Keratinocyte (primary cell): ENCODE data around the gene HDAC9. TPM values are rescaled to one million over a fixed set of nuclear protein-coding genes. Genes with fewer than 3 reads are reported as not detected.

Experiments
- DNase-seq: peaks from one replicate; pipeline ENCODE4 v3.0.0-alpha.2; 2011; ENCODE audit warnings: low read depth, missing footprints, low spot score
- FAIRE-seq: peaks from 2 replicates; lab custom pipeline; 2011; peaks lifted over from hg19 to GRCh38; lab: Jason Lieb, UNC
- H2AFZ ChIP-seq: 2 replicates; pipeline ENCODE4 v1.6.0; 2012; ENCODE audit warnings: low read length, control low read depth, inconsistent platforms; ENCODE audit not compliant: control insufficient read depth
- H3K27ac ChIP-seq: 2 replicates; pipeline ENCODE4 v1.5.1; 2011; ENCODE audit warnings: low read length; ENCODE audit not compliant: control insufficient read depth, insufficient read depth
- H3K27me3 ChIP-seq: 3 replicates; pipeline ENCODE4 v1.6.0; 2011; ENCODE audit warnings: low read length; ENCODE audit not compliant: control insufficient read depth, insufficient read depth; ENCODE audit errors: extremely low read depth
- H3K36me3 ChIP-seq, 2 experiments: 2 replicates in 1 of 2; 3 replicates in 1 of 2; pipeline ENCODE4 v1.5.1; 2011; ENCODE audit warnings: low read length in 2 of 2, mild to moderate bottlenecking in 1 of 2; ENCODE audit not compliant: control insufficient read depth in 2 of 2, insufficient read depth in 2 of 2; ENCODE audit errors: extremely low read depth in 1 of 2
- H3K4me1 ChIP-seq: 3 replicates; pipeline ENCODE4 v1.5.1; 2011; ENCODE audit warnings: low read length; ENCODE audit not compliant: control insufficient read depth, insufficient read depth; ENCODE audit errors: extremely low read depth
- H3K4me2 ChIP-seq: 3 replicates; pipeline ENCODE4 v1.6.0; 2011; ENCODE audit warnings: low read depth, low read length; ENCODE audit not compliant: control insufficient read depth, insufficient read depth; ENCODE audit errors: extremely low read depth
- H3K4me3 ChIP-seq, 3 experiments: fragments of 200-600 bp in 1 of 3; sonication (generic) in 1 of 3; 2 replicates in 2 of 3; 3 replicates in 1 of 3; pipeline ENCODE4 v1.5.1; 2011 to 2016; ENCODE audit warnings: low read length in 3 of 3, mild to moderate bottlenecking in 3 of 3, control low read depth in 2 of 3, inconsistent platforms in 1 of 3, low read depth in 1 of 3, mixed read lengths in 1 of 3, mixed run types in 1 of 3, moderate library complexity in 1 of 3; ENCODE audit not compliant: control insufficient read depth in 2 of 3, insufficient read depth in 2 of 3; ENCODE audit errors: extremely low read depth in 1 of 3
- H3K79me2 ChIP-seq: 2 replicates; pipeline ENCODE4 v1.6.0; 2012; ENCODE audit warnings: low read length; ENCODE audit not compliant: control insufficient read depth, insufficient read depth
- H3K9ac ChIP-seq: 3 replicates; pipeline ENCODE4 v1.6.0; 2011; ENCODE audit warnings: low read length; ENCODE audit not compliant: control insufficient read depth, insufficient read depth; ENCODE audit errors: extremely low read depth
- H3K9me1 ChIP-seq: 3 replicates; pipeline ENCODE4 v1.6.0; 2011; ENCODE audit warnings: low read length; ENCODE audit not compliant: control insufficient read depth, insufficient read depth; ENCODE audit errors: extremely low read depth
- H3K9me3 ChIP-seq: 2 replicates; pipeline ENCODE4 v1.5.1; 2012; ENCODE audit warnings: low read depth, low read length; ENCODE audit not compliant: control insufficient read depth
- H4K20me1 ChIP-seq: 3 replicates; pipeline ENCODE4 v1.6.0; 2011; ENCODE audit warnings: low read length; ENCODE audit not compliant: control insufficient read depth, insufficient read depth; ENCODE audit errors: extremely low read depth
- EZH2 ChIP-seq: IDR thresholded peaks from one replicate; pipeline ENCODE4 v1.6.1; 2012; ENCODE audit warnings: inconsistent platforms, mild to moderate bottlenecking, low read length, moderate library complexity
- dilution Hi-C: fragments of 300-500 bp; cut with MboI; formaldehyde crosslinking; loops from one replicate; pipeline ENCODE4 v1.7.0; 2020; ENCODE audit warnings: low sequenced_read_pairs; ENCODE audit not compliant: extremely low pct_ligation_motif_present
- polyA plus RNA-seq, 5 experiments: library from polyadenylated mRNA; depleted of rRNA in 3 of 5; stranded (reverse) in 3 of 5; stranded (forward) in 1 of 5; unstranded in 1 of 5; fragments of >200 nt; gene quantifications; 1 replicate in 1 of 5; 2 replicates in 3 of 5; 3 replicates in 1 of 5; pipeline versions ENCODE4 v1.2.1 to v1.2.3, GENCODE V29; 2011 to 2012; ENCODE audit warnings: missing spikeins in 2 of 5, low read depth in 1 of 5, low replicate concordance in 1 of 5
- TF ChIP-seq, protein P1 (sequence below), 3 experiments: IDR thresholded peaks in 1 of 3; conservative IDR thresholded peaks in 1 of 3; optimal IDR thresholded peaks in 1 of 3; 2 replicates in 2 of 3; 3 replicates in 1 of 3; pipeline versions ENCODE3 to v1.5.1; 2011; ENCODE audit warnings: low read length in 3 of 3, mild to moderate bottlenecking in 3 of 3, moderate library complexity in 2 of 3, control low read depth in 1 of 3, inconsistent platforms in 1 of 3; ENCODE audit not compliant: insufficient read depth in 2 of 3; ENCODE audit errors: extremely low read depth in 1 of 3

Gene HDAC9
- polyA plus RNA-seq, 1 donor (not counting 4 experiments of a cell fraction or from before 2014, with no cell fraction given): 24.6 TPM

DNA sequence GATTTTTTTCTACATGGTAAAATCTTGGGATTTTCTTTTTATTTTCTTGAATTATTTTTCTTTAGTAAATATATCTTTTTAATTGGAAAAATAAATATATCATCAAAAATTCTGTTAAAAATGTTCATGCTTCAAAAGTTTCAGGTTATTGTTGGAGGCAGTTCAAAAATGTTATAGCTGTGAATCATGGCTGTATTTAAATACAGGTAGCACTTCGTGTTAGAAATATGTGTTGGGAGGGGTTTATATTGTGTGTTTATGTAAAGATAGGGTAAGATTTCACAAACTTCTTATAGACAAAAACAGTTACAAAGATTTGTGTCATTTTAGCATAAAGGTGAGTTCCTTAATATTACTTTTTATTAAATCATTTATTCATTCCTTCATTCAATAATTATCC lies 60.4 kb downstream of the HDAC9 start:
- H4K20me1 ChIP-seq: no peaks in the 10 kb centered on the region
- TF ChIP-seq, protein P1, sequence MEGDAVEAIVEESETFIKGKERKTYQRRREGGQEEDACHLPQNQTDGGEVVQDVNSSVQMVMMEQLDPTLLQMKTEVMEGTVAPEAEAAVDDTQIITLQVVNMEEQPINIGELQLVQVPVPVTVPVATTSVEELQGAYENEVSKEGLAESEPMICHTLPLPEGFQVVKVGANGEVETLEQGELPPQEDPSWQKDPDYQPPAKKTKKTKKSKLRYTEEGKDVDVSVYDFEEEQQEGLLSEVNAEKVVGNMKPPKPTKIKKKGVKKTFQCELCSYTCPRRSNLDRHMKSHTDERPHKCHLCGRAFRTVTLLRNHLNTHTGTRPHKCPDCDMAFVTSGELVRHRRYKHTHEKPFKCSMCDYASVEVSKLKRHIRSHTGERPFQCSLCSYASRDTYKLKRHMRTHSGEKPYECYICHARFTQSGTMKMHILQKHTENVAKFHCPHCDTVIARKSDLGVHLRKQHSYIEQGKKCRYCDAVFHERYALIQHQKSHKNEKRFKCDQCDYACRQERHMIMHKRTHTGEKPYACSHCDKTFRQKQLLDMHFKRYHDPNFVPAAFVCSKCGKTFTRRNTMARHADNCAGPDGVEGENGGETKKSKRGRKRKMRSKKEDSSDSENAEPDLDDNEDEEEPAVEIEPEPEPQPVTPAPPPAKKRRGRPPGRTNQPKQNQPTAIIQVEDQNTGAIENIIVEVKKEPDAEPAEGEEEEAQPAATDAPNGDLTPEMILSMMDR (optimal IDR thresholded peaks at IDR 0.05 in 1 of 3, IDR thresholded peaks at IDR 0.05 in 1 of 3, conservative IDR thresholded peaks at IDR 0.05 in 1 of 3; ENCODE audit: extremely low read depth in 1 of 3, insufficient read depth in 2 of 3, low read length in 3 of 3): no peak
- TF ChIP-seq EZH2: no peak
- H3K4me2 ChIP-seq: no peak overlapping the region
- H3K4me3 ChIP-seq: no peak overlapping the region
- peaks cover 12% of the 10 kb centered on the region for H3K4me1 ChIP-seq
- peaks cover 4% of the 10 kb centered on the region for H3K79me2 ChIP-seq
- no peaks in the 10 kb centered on the region for H3K27me3 ChIP-seq
- no peak for FAIRE-seq
- H3K9me3 ChIP-seq: no peaks in the 10 kb centered on the region
- dilution Hi-C loops: no loop called here
- no peak overlapping the region for H3K9ac ChIP-seq
- peaks cover 0 to 1% of the 10 kb centered on the region in 2 experiments for H3K36me3 ChIP-seq
- no peak for DNase-seq
- no peak overlapping the region for H2AFZ ChIP-seq
- no peak overlapping the region for H3K27ac ChIP-seq
- no peaks in the 10 kb centered on the region for H3K9me1 ChIP-seq

DNA sequence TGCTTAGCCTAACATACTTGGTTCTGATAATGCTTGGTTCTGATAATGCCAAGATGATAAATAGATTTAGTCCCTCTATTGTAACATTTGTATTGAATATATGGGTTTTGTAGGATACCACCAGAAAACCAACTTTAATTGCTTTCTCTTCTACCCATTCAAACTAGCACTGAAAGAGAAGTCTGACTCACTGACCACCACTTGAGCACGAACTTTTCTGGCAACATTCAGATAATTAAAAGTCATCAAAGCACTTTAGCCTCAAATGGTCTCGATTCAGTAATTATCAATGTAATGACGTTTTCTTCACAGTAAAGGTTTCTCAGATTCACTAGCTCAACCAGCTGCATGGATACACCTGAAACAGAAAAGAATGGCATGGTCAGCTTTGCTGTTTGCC lies 63.0 kb downstream of the HDAC9 start:
- Histone ChIP-seq H4K20me1 (no peaks in the 10 kb centered on the region), H3K4me1 (peaks cover 12% of the 10 kb centered on the region), H3K4me3 (no peak overlapping the region), H3K79me2 (peaks cover 4% of the 10 kb centered on the region), H3K9me1 (no peaks in the 10 kb centered on the region), H2AFZ (no peak overlapping the region), H3K36me3 (peaks cover 0 to 1% of the 10 kb centered on the region in 2 experiments), H3K9me3 (no peaks in the 10 kb centered on the region), H3K4me2 (no peak overlapping the region), H3K27me3 (no peaks in the 10 kb centered on the region), H3K27ac (no peak overlapping the region), H3K9ac (no peak overlapping the region)
- no peak for FAIRE-seq
- no peak for DNase-seq
- TF ChIP-seq, protein P1 (optimal IDR thresholded peaks at IDR 0.05 in 1 of 3, IDR thresholded peaks at IDR 0.05 in 1 of 3, conservative IDR thresholded peaks at IDR 0.05 in 1 of 3; ENCODE audit: extremely low read depth in 1 of 3, insufficient read depth in 2 of 3, low read length in 3 of 3): no peak
- no peak for TF ChIP-seq EZH2
- dilution Hi-C loops: no loop called here
